Left ventricle myocardium superior (tissue), 1 donor: ENCODE results near the gene LCNL1. TPM values are rescaled to one million over a fixed set of nuclear protein-coding genes. Genes with fewer than 3 reads are reported as not detected.

Experiments used
- ATAC-seq: fragments of 200-7000 bp; cut with Tn5 transposase; one replicate; pipeline ENCODE4 v1.9.1; 2020; ENCODE audit warnings: mild to moderate bottlenecking, moderate library complexity
- DNase-seq: peaks from one replicate; pipeline ENCODE4 v3.0.0-alpha.2; 2020
- intact Hi-C: fragments of 100-400 bp; cut with micrococcal nuclease; formaldehyde crosslinking; loops from one replicate; pipeline ENCODE4 v1.11.0; 2022
- total RNA-seq: library from RNA; stranded (reverse); fragmentation: NEBNext Ultra II Directional; extraction: Animal tissue kit (Norgen Biotek cat#: 25700); gene quantifications from one replicate; pipeline ENCODE4 v1.2.1, GENCODE V29; 2021
- donor health status: DM: no; HTN: yes; CAD: no; lungs with severe emphysema.

Gene LCNL1
- total RNA-seq, 1 donor from 2014 or later = 18.3 TPM

DNA sequence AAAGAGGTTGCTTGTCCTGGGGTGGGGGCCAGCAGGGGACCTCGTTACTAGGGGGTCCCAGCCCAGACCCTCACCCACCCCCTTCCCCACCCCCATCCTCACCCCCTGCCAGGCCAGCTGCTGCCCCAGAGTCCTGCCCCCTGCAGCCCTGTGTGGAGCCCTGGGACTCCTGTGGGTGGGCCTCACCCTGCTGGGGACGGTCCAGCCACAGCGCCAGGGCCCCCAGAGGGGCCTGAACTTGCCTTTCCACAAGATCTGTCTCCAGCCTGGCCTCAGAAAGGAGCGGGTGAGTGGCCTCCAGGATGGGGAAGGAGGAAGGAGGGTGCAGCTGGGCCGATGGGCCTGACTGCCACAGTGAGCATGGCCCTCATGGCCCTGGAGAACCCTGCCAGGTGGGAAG lies 13.0 kb upstream of the LCNL1 start:
- intact Hi-C loops = no loop called here

DNA sequence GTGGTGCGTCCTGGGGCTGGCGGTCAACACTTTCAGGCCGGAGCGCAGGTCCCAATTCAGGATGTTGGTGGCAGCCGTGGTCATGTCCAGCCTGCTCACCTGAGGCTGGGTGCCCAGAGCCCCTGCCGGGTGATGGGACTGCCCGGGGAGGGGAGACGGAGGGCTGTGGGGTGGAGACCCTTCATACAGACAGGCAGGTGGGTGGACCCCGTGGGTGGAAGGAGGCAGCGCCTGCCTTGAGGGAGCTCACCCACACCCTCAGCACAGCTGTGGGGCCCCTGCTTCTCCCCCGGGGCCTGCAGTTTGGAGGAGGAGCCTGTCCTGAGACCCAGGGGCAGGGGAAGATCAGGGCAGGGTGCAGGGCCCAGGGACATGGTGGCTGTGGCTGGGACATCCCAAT lies 12.4 kb upstream of the LCNL1 start:
- DNase-seq (no peak), ATAC-seq (no peak)
- intact Hi-C loops = no loop called here

More for the DNA sequence above, 13.0 kb upstream of the LCNL1 start:
- ATAC-seq (no peak), DNase-seq (no peak)

DNA sequence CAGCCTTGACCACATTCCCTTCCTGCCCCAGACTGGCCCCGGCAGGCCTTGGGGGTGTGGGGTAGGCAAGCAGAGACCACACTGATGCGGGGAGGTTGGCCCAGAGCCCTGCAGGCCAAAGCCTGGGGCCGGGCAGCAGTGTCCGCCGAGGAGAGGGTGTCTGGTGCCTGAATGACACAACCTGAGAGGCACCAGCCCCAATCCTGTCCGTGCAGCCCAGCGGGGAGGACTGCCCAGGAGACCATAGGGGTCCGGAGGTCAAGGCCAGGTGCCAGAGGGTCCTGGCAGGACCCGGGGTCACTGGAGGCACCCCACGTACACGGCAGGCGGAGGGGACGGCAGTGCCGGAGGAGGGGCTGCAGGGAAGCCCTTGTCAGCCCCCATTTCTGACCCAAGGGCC lies 11.0 kb upstream of the LCNL1 start:
- intact Hi-C loops = no loop called here
- ATAC-seq (no peak), DNase-seq (no peak)

- ATAC-seq = no peak
- intact Hi-C loops = no loop called here
- no peak for DNase-seq
Observed at GRCh38 chr9:136972335-136972734, 10.5 kb upstream of the LCNL1 start.

DNA sequence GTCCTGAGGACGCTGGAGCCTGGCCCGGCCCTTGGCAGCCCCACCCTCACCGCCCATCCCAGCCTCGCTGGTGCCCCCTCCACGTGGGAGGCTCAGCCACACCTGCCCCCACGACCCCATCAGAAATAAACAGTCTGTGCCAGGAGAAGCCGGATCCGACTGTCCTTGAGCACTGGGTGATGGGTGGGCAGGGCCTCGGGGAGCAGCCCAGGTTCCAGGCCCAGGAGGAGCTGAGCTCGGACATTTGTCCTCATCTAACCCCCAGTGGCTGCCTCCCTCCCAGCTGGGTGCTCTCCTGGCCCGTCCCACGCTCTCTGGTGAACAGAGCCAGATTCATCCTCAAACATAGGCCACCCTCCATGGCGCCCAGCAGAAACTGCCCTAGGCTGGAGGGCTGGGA lies 10.1 kb upstream of the LCNL1 start:
- intact Hi-C loops = no loop called here
- ATAC-seq (no peak), DNase-seq (no peak)

- ATAC-seq = no peak
- intact Hi-C loops = no loop called here
- DNase-seq = no peak
Observed at GRCh38 chr9:136973618-136974617, 8.9 kb upstream of the LCNL1 start.

DNA sequence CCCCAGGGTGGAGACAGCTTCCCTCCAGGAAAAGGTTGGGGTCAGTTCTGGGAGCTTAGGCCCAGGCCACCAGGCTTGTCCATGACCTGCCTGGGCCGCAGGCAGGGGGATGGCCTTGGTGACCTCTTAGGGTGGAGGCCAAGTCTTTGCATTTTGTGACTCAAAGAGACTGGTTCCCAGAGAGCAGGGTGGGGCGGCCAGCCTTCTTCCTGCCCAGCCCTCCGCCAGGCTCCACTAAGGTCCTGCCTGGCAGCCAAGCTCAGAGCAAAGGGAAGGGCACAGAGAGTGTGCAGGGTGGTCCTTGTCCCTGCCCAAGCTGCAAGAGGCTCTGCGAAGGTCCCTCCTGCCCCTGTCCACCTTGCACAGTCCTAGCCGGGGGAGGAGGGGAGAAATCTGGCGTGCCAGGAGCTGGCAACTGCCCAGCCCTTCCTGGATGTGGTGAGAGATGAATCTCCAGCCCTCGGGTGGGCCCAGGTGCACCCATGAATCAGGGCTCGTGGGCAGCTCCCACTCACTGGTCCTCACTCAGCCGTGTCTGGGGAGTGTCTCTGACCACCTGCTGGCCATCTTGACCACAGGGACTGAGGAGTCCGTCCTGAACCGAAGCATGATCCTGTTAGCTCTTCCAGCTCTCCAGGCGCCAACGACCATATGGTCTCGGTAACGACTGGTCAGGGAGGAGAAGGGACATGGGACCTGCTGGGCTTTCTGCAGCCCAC lies 7.8 kb upstream of the LCNL1 start:
- DNase-seq = peak; percentile 33
- intact Hi-C loops = no loop called here
- ATAC-seq = no peak

- DNase-seq = peak; percentile 80
- ATAC-seq = peak; percentile 4
- intact Hi-C loops = no loop called here
Observed at GRCh38 chr9:136975644-136976043, 7.1 kb upstream of the LCNL1 start.

DNA sequence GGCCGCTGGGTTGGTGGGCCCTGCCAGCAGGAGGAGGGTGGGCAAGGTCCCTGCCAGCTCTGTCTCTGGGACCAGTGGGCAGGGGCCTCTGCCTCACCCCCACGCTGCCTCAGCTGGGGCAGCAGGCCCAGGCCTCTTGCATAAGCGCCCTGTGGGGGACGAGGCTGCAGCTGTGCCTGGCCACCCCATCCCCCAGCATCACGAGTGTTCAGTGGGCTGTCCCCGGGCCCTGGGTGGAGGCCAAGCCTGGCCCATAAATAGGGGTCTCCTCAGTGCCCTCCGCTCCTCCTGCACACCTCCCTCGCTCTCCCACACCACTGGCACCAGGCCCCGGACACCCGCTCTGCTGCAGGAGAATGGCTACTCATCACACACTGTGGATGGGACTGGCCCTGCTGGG lies 5.6 kb upstream of the LCNL1 start, which contains the start of gene PTGDS:
Gene PTGDS, plus strand, starts transcription at position 282 of the 400 bp plus-strand sequence. Its CDS starts 75 bp downstream, at position 357.
- intact Hi-C loops = no loop called here
- ATAC-seq (peak; percentile 69), DNase-seq (peak; percentile 92)

DNA sequence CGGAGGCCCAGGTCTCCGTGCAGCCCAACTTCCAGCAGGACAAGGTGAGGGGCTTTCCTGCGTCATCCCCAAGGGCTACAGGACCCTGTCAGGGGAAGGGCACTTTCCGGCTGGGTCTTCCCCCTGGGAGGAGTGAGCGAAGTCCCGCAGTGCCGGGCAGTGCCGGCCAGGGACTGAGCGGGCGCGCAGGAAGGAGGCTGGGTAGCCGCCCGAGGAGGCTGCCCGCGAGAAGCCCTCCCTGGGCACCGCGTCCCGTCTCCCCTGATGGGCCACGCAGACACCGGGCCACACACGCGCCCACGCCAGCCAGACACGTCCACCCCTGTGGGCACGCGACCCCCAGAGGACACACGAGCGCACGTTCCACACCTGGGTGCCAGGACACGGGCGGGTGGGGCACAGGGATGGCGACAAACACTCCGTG lies 5.1 kb upstream of the LCNL1 start:
- intact Hi-C loops = no loop called here
- peak; percentile 1 for ATAC-seq

DNA sequence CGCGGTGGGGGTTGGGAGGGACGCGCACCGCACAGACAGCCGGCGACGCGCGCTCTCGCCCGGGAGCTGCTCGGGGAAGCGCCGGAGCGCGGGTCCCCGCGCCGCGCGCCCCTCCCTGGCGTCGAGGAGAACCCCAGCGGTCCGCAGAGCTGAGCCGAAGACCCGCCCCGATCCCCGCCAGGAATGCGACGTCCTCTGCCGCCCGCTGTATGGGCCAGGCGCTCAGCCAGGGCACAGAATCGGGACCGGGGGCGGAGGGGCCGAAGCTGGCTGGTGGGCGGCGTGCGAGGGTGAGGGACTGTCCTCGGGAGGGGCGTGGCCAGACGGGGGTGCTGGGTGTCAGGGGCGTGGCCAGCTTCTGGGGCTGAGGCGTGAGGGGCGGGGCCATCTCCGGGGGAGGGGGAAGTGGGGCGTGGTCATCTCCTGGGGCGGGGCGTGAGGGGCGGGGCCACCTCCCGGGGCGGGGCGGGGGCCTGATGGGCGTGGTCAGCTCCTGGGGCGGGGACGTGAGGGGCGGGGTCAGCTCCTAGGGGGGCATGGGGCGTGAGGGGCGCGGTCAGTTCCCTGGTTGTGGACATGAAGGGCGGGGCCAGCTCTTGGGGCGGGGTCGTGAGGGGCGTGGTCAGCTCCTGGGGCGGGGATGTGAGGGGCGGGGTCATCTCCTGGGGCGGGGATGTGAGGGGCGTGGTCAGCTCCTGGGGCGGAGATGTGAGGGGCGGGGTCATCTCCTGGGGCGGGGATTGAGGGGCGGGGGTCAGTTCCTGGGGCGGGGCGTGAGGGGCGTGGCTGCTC lies 4.5 kb upstream of the LCNL1 start:
- peak; percentile 91 for DNase-seq
- peak; percentile 54 for ATAC-seq
- intact Hi-C loops = no loop called here

More for the DNA sequence above, 5.1 kb upstream of the LCNL1 start:
- DNase-seq = no peak

GRCh38 chr9:136978865-136979544 lies 3.8 kb upstream of the LCNL1 start:
- intact Hi-C loops = no loop called here
- peak; percentile 35 for DNase-seq
- ATAC-seq = no peak

GRCh38 chr9:136979769-136980587 lies 2.8 kb upstream of the LCNL1 start:
- intact Hi-C loops = no loop called here
- DNase-seq (peak; percentile 39), ATAC-seq (no peak)

- peak; percentile 40 for DNase-seq
- ATAC-seq = no peak
- intact Hi-C loops = no loop called here
Observed at GRCh38 chr9:136980669-136981478, 1.9 kb upstream of the LCNL1 start.

GRCh38 chr9:136981588-136982231 lies 1.1 kb upstream of the LCNL1 start:
- intact Hi-C loops = no loop called here
- DNase-seq (peak; percentile 77), ATAC-seq (peak; percentile 13)

- ATAC-seq (no peak), DNase-seq (peak; percentile 42)
- intact Hi-C loops = no loop called here
Observed at GRCh38 chr9:136983167-136983566, 374 bp downstream of the LCNL1 start.
